PC-3 (cell line): Measurements from ENCODE around the gene CD22.

Experiments used
- CTCF ChIP-seq: fragments of 300-600 bp; sonication (generic); conservative IDR thresholded peaks from 2 replicates; pipeline ENCODE4 v1.5.1; 2017; ENCODE audit warnings: antibody characterized with exemption, low read depth, mild to moderate bottlenecking, low read length
- EZH2 ChIP-seq: fragments of 300-600 bp; sonication (generic); IDR thresholded peaks from one replicate; pipeline ENCODE4 v1.6.1; 2017; ENCODE audit warnings: antibody characterized with exemption, mild to moderate bottlenecking, low read length; ENCODE audit not compliant: unreplicated experiment

GRCh38 chr19:35375505-35376307 is 46.7 kb downstream of the CD22 start:
- TF ChIP-seq CTCF (no peak), EZH2 (no peak)
